HepG2 (cell line): ENCODE measurements around the gene MRPL10. TPM values are rescaled to one million over a fixed set of nuclear protein-coding genes. Genes with fewer than 3 reads are reported as not detected.

ENCODE experiments used
- ARID3A ChIP-seq: IDR thresholded peaks from 2 replicates; pipeline ENCODE4 v1.6.1; 2012; ENCODE audit warnings: low read depth, low read length, improper control_type of control experiment
- CEBPG ChIP-seq: IDR thresholded peaks from 2 replicates; pipeline ENCODE4 v1.6.1; 2016
- EP300 ChIP-seq, 3 experiments: sonication (generic) in 1 of 3; formaldehyde crosslinking in 1 of 3; IDR thresholded peaks; 2 replicates each; pipeline versions ENCODE4 v1.5.1 to v1.6.1; 2011 to 2020; ENCODE audit warnings: low read depth in 2 of 3, low read length in 2 of 3, borderline replicate concordance in 1 of 3, improper control_type of control experiment in 1 of 3, mild to moderate bottlenecking in 1 of 3, missing genetic modification reagents in 1 of 3, moderate library complexity in 1 of 3
- FOSL2 ChIP-seq: sonication (generic); formaldehyde crosslinking; IDR thresholded peaks from 2 replicates; pipeline ENCODE4 v1.4.0; 2020; ENCODE audit warnings: missing genetic modification reagents
- FOXA3 ChIP-seq: IDR thresholded peaks from 2 replicates; pipeline ENCODE4 v1.6.1; 2016; ENCODE audit warnings: missing genetic modification reagents, missing compliant biosample characterization
- FOXO4 ChIP-seq: sonication (generic); formaldehyde crosslinking; conservative IDR thresholded peaks from 2 replicates; pipeline ENCODE4 v1.8.1; 2023; ENCODE audit warnings: missing genetic modification reagents
- GATA4 ChIP-seq: sonication (generic); IDR thresholded peaks from 2 replicates; pipeline ENCODE4 v1.6.1; 2016; ENCODE audit warnings: antibody characterized with exemption, low read depth, borderline replicate concordance
- HNRNPH1 ChIP-seq: fragments of 200-400 bp; formaldehyde crosslinking; optimal IDR thresholded peaks from 2 replicates; pipeline ENCODE3; 2017; ENCODE audit warnings: mild to moderate bottlenecking, low read depth, low read length
- PATZ1 ChIP-seq: sonication (generic); formaldehyde crosslinking; IDR thresholded peaks from 2 replicates; pipeline ENCODE4 v1.4.0; 2020; ENCODE audit warnings: missing genetic modification reagents
- TBX2 ChIP-seq: sonication (generic); formaldehyde crosslinking; IDR thresholded peaks from 2 replicates; pipeline ENCODE4 v1.5.0; 2020; ENCODE audit warnings: missing genetic modification reagents, mild to moderate bottlenecking, borderline replicate concordance
- TFAP4 ChIP-seq: sonication (generic); IDR thresholded peaks from 2 replicates; pipeline ENCODE4 v1.6.1; 2016; ENCODE audit warnings: low read depth, borderline replicate concordance
- ZBTB33 ChIP-seq: sonication (generic); formaldehyde crosslinking; IDR thresholded peaks from 2 replicates; pipeline ENCODE4 v1.4.0; 2020; ENCODE audit warnings: missing genetic modification reagents
- ZBTB38 ChIP-seq: sonication (generic); formaldehyde crosslinking; IDR thresholded peaks from 2 replicates; pipeline ENCODE4 v1.5.1; 2020; ENCODE audit warnings: mild to moderate bottlenecking, missing genetic modification reagents
- ZNF646 ChIP-seq: sonication (generic); formaldehyde crosslinking; IDR thresholded peaks from 2 replicates; pipeline ENCODE4 v1.9.0; 2021; ENCODE audit warnings: mild to moderate bottlenecking, missing genetic modification reagents
- polyA plus RNA-seq, 8 experiments: library from polyadenylated mRNA; depleted of rRNA in 3 of 8; stranded (reverse) in 7 of 8; unstranded in 1 of 8; fragments of >200 nt; fragmentation: Illumina TruSeq in 4 of 8; extraction: Trizol in 4 of 8; gene quantifications; 2 replicates each; pipeline versions ENCODE4 v1.2.1 to v1.2.3, GENCODE V29; 2011 to 2016; ENCODE audit warnings: low read depth in 4 of 8, missing spikeins in 1 of 8, mixed read lengths in 1 of 8; ENCODE audit not compliant: insufficient read depth in 1 of 8
- total RNA-seq, 5 experiments: library from RNA; depleted of rRNA; stranded (reverse); fragments of >200 nt; fragmentation: Illumina TruSeq; extraction: Trizol; gene quantifications; 2 replicates each; pipeline ENCODE4 v1.2.3, GENCODE V29; 2016; ENCODE audit warnings: low read depth in 1 of 5

MRPL10 gene
- total and polyA plus RNA-seq, 2 of the 13 experiments (the other 11 are each of a cell fraction or from before 2014, with no cell fraction given) = 56.7 to 149 TPM

- no peak for TF ChIP-seq FOXO4 (CRISPR knock-in tag)
- TF ChIP-seq FOSL2 (CRISPR knock-in tag) = peak; percentile 61
- TF ChIP-seq PATZ1 (CRISPR knock-in tag) = peak; percentile 46
- peak; percentile 23; the same call in 1 of the 2 replicates for TF ChIP-seq TBX2 (CRISPR knock-in tag)
- no peak for TF ChIP-seq ARID3A
- peak; percentile 57 for TF ChIP-seq FOXA3
- peak; percentile 58 for TF ChIP-seq CEBPG (CRISPR knock-in tag)
- peak; percentile 58; the same call in 1 of the 2 replicates for TF ChIP-seq GATA4
- 0 out of 4 replicates have a peak, but pooled peaks of 1 of the 2 experiments have one; percentile 17 for TF ChIP-seq EP300 (IDR thresholded peaks at IDR 0.05; ENCODE audit: low read depth in 2 of 2, low read length in 2 of 2)
- TF ChIP-seq EP300 (CRISPR knock-in tag; IDR thresholded peaks at IDR 0.05; ENCODE audit: borderline replicate concordance) = no peak
- no peak for TF ChIP-seq ZBTB33 (CRISPR knock-in tag)
- peak; percentile 24; the same call in 1 of the 2 replicates for TF ChIP-seq TFAP4
- peak; percentile 85 for TF ChIP-seq ZNF646 (CRISPR knock-in tag)
- TF ChIP-seq HNRNPH1 = no peak
- TF ChIP-seq ZBTB38 (CRISPR knock-in tag) = no peak
These were observed 12.9 kb upstream of the MRPL10 start (continued) for GRCh38 chr17:47844227-47844626.
